ENCODE measurements around the gene WIF1.

Gene WIF1, protein sequence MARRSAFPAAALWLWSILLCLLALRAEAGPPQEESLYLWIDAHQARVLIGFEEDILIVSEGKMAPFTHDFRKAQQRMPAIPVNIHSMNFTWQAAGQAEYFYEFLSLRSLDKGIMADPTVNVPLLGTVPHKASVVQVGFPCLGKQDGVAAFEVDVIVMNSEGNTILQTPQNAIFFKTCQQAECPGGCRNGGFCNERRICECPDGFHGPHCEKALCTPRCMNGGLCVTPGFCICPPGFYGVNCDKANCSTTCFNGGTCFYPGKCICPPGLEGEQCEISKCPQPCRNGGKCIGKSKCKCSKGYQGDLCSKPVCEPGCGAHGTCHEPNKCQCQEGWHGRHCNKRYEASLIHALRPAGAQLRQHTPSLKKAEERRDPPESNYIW

DNA sequence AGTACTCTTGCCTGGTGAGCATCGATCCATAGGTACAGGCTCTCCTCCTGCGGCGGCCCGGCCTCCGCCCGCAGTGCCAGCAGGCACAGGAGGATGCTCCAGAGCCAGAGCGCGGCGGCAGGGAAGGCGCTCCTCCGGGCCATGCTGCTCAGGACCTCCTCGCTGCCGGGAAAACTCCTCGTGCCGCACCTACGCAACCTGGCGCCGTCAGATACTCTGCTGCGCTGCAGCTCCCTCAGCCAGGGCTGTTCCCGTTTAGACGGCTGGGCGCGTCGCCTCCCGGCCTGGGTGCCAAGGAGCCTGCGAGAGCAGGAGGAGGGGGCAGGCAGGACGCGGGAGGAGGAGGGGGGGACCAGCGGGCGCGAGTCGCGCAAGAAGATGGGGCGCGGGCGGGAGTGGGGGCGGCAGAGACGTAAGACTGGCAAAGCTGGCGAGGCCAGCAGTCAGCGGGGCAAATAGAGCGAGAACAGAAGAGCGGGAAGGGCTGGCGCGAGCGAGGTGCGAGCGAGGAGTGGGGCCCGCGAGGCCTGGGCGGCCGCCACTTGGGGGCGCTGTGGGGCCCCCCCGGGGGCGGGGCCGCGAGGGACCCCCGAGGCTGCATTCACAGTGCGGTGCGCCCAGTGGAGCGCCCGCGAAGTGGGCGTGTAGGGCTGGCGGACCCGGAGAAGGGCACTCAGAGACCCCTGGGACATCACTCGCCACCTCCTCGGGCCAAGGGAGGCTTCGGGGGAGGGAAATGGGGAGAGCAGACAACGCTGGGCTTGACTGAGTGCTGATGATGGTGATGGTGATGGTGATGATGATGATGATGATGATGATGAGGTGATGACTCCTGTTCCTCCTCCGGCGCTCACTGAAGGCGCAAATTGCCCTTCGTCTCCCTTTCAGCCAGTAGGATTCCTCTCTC lies at the start of gene WIF1:
Gene WIF1 (minus strand): TSS at position 257 of the 907 bp plus-strand sequence. CDS start 114 bp downstream, at position 143.
- peak; percentile 70 for DNase-seq

DNA sequence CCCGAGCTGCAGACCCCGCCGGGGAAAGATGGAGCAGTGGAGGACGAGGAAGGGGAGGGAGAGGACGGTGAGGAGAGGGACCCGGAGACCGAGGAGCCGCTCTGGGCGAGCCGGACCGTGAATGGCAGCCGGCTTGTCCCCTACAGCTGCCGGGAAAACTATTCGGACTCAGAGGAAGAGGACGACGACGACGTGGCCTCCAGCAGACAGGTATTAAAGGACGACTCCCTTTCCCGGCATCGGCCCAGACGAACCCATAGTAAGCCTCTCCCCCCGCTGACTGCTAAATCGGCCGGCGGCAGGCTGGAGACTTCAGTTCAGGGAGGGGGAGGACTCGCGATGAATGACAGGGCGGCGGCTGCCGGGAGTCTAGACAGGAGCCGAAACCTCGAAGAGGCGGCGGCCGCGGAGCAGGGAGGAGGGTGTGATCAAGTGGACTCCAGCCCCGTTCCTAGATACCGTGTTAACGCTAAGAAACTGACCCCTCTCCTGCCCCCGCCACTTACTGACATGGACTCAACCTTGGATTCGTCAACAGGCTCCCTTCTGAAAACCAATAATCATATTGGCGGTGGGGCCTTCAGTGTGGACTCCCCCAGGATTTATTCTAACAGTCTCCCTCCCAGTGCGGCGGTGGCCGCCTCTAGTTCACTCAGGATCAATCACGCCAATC lies 49.2 kb upstream of the WIF1 start:
- peak; percentile 70 for DNase-seq

DNA sequence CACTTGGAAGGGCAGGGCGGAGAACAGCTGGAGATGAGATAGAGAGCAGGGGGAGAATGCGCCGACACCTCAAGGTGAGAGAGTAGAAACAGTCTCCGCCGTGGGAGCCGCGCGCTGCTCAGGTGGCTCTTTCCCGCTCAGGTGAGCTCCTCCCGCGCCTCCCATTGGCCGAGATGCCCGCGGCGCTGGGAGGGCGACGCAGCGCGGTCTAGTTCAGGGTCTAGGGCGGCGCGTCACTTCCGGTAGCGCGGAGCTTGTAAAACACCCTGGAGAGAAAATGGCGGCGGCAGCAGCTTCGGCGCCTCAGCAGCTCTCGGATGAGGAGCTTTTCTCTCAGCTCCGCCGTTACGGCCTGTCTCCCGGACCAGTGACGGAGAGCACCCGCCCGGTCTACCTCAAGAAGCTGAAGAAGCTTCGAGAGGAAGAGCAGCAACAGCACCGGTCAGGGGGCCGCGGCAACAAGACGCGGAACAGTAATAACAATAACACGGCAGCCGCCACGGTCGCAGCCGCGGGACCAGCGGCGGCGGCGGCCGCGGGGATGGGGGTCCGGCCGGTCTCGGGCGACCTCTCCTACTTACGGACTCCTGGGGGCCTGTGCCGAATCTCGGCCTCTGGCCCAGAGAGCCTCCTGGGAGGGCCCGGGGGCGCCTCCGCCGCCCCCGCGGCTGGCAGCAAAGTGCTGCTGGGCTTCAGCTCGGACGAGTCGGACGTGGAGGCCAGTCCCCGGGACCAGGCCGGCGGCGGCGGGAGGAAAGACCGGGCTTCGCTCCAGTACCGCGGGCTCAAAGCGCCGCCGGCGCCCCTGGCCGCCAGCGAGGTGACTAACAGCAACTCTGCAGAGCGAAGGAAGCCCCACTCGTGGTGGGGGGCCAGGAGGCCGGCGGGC lies 48.5 kb upstream of the WIF1 start, which contains the start of gene LEMD3:
Gene LEMD3 (plus strand): TSS at position 264 of the 889 bp plus-strand sequence. CDS start 14 bp downstream, at position 278.
- peak; percentile 93 for DNase-seq

DNA sequence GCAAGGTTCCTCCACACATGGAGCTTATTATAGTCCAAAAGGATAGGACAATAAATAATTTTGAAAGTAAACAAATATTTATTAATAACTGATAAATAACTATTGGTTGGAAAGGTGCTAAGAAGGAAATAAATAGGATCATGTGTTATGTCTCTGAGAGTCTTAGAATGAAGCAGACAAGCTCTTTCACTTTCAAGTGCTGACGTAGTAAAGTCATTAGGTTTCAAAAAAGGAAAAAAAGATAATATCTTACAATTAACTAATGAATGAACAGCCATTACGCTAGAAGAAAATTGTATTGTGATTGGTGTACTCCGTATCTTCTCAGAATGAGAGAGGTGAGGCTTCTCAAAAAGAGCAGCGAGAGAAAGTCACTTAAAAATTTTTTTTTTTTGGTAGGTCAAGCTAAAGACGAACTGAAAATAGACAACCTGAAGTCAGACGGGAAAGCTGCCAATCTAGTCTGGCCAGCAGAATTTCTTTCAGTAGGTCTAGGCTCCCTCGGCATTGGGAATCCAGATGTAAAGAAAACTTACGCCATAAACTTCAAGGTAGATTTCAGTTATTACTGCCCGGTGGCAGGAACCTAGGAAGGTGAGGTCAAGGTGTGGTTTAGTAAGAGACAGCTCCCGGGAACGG lies 47.7 kb upstream of the WIF1 start:
- no peak for DNase-seq

DNA sequence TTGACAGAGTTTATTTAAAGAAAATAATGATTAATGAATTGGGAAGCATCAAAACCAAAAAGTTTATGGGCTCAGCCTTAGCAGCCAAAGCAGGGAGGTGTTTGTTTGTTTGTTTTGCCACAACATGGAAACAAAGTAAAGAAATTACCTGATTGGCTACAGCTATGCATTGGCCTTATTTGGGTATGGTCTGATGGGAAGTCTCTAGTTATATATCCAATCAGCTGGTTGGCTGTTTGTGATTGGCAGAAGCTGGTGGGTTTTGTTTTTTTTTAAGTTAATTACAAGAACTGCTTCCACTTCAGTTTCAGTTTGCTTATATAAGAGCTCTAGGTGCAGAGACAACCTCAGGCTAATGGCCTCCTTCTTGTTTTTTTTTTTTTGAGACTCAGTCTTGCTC lies 43.7 kb upstream of the WIF1 start:
- no peak for DNase-seq

DNA sequence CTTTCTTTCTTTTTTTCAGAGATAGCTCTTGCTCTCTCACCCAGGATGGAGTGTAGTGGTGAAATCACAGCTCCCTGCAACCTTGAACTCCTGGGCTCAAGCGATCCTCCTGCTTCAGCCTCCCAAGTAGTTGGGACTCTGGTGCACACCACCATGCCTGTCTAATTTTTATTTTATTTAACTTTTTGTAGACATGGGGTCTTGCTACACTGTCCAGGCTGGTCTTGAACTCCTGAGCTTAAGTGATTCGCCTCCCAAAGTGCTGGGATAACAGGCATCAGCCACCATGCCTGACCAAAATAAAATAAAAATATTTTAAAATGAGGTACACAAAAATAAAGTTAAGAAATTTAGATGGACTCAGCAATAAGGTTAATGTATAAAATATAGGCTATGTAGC lies 43.1 kb upstream of the WIF1 start:
- DNase-seq, result no peak

DNA sequence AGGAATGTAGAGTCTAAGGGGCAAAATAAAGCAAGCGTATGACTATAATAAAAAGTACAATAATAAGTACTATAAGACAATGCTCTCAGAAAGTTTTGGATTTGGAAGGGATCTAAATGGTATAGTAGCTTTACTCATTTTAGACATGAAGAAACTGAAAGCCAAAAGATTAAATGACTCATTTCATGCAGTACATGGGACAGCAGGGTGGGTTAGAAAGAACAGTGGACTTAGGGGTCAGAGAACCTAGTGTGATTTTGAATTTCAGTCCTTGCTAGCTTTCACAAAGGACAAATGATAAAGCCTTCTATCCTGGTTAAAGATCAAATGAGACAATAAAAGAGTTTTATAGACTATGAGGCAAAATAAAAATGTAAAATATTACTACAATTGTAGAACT lies 41.5 kb upstream of the WIF1 start:
- no peak for DNase-seq

DNA sequence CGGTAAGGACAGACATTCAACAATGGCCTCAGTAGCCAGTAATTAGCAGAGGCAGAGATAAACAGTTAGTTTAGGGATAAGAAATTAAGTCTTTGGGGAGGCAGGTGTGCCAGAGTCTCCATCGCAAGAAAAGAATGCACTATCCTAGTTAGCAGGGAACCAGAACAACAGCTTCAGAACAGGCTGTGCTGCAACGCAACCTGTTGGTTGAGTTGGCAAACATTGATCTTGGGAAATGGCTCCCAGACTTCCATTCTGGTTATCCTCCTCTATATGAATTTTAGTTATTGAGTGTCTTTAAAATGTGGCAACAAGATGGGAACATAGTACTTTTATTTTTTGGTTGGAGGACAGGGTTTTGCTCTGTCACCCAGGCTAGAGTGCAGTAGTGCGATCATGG lies 36.0 kb upstream of the WIF1 start:
- no peak for DNase-seq

DNA sequence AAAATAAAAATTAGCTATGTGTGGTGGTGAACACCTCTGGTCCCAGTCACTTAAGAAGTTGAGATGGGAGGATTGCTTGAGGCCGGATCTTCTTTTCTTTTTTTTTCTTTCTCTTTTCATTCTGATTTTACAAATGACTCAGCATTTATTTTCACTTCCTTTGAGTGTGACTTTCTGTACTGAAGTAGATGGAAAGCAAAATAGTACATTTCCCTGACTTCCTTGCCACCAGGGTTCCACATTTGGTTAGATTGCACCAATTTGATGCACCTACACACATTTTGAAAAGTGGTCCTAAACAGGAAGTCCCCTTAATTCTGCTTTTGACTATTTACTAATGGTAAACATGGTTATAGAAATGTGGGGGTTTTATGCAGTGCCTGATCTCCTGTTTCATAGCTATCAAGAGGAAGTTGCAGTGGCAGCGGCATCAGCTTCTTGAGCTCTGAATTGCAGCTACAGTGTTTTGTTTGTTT lies 35.3 kb upstream of the WIF1 start:
- DNase-seq, result no peak

DNA sequence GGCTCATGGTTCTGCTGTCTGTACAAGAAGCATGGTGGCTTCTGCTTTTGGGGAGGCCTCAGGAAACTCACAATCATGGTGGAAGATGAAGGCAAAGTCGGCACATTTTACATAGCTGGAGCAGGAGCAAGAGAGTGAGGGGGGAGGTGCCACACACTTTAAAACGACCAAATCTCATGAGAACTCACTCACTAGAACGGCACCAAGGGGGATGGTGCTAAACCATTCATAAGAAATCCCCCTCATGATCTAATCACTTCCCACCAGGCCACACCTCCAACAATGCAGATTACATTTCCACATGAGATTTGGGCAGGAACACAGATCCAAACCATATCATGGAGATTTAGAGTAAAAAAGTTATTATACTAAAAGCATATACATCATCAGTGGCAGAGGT lies 34.7 kb upstream of the WIF1 start:
- DNase-seq, result no peak

DNA sequence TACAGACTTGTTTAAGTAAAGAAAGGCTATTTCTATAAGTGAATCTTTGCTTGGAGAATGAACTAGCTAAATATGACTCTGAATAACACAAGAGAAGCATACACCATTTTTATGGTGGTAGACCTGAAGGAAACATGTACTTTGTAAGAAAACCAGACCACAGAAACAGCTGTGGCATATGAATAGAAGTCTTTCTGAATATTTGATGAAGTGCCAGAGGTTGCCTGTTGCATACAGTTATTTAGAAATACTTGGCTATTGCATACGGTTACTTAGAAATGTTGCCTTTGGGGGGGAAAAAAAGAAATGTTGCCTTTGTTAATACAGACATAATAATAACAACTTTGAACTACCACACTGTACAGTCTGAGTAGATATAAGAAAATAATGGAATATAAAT lies 31.5 kb upstream of the WIF1 start:
- no peak for DNase-seq

DNA sequence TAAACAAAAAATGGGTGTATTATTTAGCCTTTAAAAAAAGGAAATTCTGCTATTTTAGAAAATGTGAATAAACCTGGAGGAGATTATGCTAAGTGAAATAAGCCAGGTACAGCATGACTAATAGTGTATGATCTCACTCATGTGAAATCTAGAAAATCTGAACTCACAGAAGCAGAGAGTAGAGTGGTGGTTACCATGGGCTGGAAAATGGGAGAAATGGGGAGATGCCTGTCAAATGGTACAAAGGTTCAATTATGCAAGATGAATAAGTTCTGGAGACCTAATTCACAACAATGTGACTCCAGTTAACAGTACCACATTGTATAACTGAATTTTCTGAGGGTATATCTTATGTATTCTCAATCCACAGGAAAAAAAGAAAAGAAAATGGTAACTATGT lies 30.9 kb upstream of the WIF1 start:
- DNase-seq, result no peak

DNA sequence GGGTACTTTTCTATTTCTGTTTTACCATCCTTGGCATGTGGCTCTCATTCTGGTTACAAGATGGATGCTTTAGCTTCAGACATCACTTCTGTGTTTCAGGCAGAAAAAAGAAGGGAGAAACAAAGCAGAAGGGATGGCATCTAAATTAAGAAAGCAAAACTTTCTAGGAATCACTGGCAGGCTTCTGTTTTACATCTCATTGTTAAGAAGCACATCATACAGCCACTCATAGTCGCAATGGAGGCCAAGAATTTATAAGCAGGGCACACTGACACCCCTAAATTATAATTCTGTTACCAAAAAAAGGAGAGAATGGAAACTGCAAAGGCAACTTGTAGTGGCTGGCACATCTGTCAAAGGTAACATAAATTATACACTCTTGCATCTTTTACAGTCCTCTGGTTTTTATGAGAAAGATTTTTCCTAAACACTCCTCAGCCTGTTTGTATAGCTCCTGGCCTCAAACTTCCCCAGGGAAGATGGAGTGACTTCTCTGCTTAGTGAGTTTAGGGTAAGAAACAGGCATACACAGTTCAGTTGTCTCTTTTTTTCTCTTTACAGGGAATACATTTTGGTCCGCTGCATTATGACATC lies 26.3 kb upstream of the WIF1 start:
- no peak for DNase-seq

DNA sequence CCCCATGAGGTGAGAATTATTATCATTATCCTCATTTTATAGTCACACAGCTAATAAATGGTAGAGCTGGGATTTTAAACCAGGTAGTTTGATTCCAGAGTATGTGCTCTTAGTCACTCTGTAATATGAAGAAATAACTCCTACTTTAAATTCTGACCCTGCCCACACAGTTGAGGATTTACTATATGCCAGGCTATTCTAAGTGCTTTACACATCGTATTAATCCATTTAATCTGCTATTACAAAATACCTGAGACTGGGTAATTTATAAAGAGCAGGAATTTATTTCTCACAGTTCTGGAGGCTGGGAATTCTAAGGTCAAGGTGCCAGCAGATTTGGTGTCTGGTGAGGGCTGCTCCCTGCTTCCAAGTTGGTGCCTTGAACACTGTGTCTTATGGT lies 19.6 kb upstream of the WIF1 start:
- no peak for DNase-seq

DNA sequence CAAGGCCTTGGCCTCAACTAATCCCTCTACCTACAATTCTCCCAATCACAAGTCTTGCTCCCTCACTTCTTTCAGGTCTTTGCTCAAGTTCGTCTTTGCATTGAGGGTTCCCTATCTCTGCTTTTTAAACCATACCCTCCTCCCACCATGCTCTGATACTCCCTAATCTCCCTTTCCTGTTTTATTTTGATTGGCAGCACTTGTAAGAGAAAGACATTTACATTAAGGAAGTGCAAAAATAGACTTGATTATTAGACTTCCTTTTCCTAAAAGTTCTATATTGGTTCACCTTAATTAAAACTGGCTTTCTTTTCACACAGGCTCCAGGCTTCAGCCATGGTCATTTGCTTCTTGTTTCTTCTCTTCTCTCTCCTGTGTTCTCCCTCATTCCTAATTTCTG lies 18.3 kb upstream of the WIF1 start:
- DNase-seq, result no peak

DNA sequence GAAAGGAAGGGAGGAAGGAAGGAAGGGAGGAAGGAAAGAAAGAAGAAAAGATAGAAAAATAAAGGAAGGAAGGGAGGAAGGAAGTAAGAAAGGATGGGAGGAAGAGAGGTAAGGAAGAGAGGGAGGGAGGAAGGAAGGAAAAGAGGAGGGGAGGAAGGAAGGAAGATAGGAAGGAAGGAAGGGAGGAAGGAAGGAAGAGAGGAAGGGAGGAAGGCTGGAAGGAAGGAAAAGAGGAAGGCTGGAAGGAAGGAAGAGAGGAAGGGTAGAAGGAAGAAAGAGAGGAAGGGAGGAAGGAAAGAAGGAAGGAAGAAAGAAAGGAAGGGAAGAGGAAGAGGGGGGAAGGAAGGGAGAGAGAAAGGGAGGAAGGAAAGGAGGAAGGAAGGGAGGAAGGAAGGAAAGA lies 12.8 kb upstream of the WIF1 start:
- DNase-seq, result no peak

DNA sequence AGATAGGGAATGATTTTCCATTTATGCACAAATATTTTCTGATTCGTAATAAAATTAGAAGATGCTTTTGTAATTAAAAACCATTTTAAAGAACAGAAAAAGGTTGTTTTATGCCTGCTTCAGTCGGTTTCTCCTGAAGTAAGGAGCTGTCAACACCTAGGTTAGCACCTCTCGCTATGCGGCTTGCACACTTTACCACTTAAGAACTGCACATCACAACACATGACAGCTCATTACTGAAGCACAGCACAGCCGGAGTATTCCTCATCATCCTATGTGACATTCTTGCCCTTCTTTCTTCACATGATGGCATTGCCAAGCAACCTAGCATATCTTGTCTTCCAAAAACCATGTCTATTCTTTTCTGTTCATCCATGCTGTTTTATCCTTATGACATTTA lies 5.4 kb upstream of the WIF1 start:
- no peak for DNase-seq

DNA sequence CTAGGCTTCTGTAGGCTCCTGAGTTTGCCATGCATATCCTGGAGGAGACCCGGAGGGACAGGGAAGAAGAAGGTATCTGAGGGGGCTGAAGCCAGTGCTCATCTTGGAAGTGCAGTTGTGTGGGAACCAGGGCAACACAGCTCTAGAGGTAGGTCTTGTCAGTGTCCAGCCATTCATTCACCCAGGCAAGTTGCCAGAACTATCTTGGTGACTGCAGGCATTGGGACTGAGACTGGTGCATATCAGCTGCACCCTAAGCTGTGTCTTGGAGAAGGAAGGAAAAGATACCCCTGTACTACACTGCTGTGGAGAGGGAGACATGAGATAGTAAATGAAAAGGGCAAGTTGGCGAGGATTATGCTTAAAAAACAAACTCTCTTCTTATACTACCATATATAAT lies 4.9 kb upstream of the WIF1 start:
- no peak for DNase-seq

DNA sequence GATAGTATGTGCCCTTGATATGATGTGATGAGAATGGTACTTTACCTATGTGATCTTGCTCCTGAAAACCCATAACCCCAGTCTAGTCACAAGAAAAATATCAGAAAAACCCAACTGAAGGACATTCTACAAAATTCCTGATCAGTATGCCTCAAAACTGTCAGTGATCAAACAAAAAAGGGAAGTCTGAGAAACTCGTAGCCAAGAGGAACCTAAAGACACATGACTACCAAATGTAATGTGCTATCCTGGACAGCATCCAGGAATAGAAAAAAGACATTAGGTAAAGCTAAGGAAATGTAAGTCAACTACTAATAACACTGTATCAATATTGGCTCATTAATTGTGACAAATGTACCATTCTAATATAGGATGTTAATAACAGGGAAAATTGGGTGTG lies 4.1 kb upstream of the WIF1 start:
- DNase-seq, result no peak

DNA sequence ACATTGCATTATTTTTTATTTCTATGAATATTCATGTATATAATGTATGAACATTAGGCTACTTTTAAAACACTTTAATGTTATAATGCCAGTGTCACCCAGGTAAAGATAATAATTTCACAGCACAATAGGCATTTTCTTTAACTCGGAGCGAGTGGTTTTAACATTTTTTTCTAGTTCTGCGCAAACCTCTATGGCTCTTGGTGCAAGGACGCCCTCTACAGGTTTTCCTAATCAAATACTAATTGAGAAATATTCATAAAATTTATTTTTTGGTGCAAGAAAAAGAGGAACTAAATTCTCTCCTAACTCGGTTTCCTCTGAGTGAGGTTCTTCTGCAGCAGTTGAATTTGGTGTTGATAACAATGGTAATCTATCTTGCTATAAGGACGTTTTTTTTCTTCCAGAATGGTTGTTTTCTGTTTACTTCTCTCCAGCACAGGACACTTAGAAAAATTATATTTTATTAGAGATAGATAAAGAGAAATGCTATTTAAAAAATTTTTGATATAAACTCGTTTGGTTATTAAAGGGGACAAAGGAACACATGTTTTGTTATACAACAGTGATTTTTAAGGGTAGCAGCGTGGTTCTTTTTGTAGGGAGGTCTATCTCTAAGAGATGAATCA lies 2.4 kb upstream of the WIF1 start:
- no peak for DNase-seq

DNA sequence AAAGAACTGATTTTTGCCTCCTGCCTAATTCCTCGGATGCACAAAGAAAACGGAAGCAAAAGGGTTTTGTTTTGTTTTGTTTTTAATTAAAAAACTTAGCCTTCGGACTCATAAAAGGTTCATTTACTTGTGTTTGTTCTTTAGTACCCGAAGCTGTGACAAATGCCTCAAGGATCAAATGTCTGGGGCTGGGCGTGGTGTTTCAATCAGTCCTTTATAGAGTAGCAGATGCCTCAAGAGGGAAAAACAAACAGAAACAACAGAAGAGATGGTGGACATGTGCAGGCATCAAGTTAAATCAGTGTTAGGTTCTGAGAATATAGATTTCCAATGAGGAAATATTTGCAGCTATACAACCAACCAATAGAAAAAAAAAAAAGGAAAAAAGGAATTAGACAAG lies 1.6 kb upstream of the WIF1 start:
- no peak for DNase-seq

Data from right forelimb (tissue), 1 donor.